Testis (tissue), 3 donors: ENCODE data around the gene ACOT13. TPM values are rescaled to one million over a fixed set of nuclear protein-coding genes. Genes with fewer than 3 reads are reported as not detected.
A peak's percentile ranks its signal among the peaks of the same experiment; 100 is the strongest.
"Not testable (repeated sequence)": the region's sequence is repeated elsewhere in the genome, so short reads cannot be mapped to it uniquely, and the experiment has no call there.

Experiments used
- DNase-seq: peaks from one replicate; pipeline ENCODE4 v3.0.0-alpha.2; 2019
- H3K27ac ChIP-seq, 2 donors: fragments of 200-600 bp; sonication (generic); one replicate each; pipeline ENCODE4 v1.5.1; 2019
- H3K27me3 ChIP-seq: fragments of 200-600 bp; sonication (generic); one replicate; pipeline ENCODE4 v1.5.1; 2019
- H3K36me3 ChIP-seq: fragments of 200-600 bp; sonication (generic); one replicate; pipeline ENCODE4 v1.5.1; 2017; ENCODE audit warnings: low read depth; ENCODE audit errors: missing control alignments
- H3K4me1 ChIP-seq: fragments of 200-600 bp; sonication (generic); one replicate; pipeline ENCODE4 v1.5.1; 2019
- H3K4me3 ChIP-seq, 2 donors: fragments of 200-600 bp; sonication (generic); one replicate each; pipeline ENCODE4 v1.5.1; 2017 to 2019
- H3K9me3 ChIP-seq: fragments of 200-600 bp; sonication (generic); one replicate; pipeline ENCODE4 v1.5.1; 2017
- CTCF ChIP-seq, 3 experiments: fragments of 450-650 bp in 2 of 3; fragments of 200-600 bp in 1 of 3; sonication (generic) in 1 of 3; IDR thresholded peaks; one replicate each; pipeline ENCODE4 v1.5.1; 2016 to 2019; ENCODE audit warnings: antibody characterized with exemption in 3 of 3, mild to moderate bottlenecking in 2 of 3, moderate library complexity in 1 of 3
- POLR2A ChIP-seq: fragments of 450-650 bp; IDR thresholded peaks from one replicate; pipeline ENCODE4 v1.6.1; 2017; ENCODE audit warnings: antibody characterized with exemption, mild to moderate bottlenecking, moderate library complexity
- WGBS, 2 donors: methylation state at CpG; one replicate each; pipeline ENCODE4 v1.1.5; 2018; 5-methylcytosine and 5-hydroxymethylcytosine counted together
- intact Hi-C: fragments of 100-400 bp; cut with DNase I; formaldehyde crosslinking; loops from one replicate; pipeline ENCODE4 v1.15.1; 2023; ENCODE audit warnings: low total_unique reads
- polyA plus RNA-seq: library from polyadenylated mRNA; stranded (reverse); fragments of 350-450 nt; fragmentation: Illumina TruSeq; extraction: RNeasy Lipid Tissue Mini Kit (QIAGEN cat#74804); gene quantifications from one replicate; pipeline ENCODE4 v1.2.3, GENCODE V29; 2014; ENCODE audit warnings: low read depth, low replicate concordance; ENCODE audit not compliant: insufficient read depth
- total RNA-seq, 2 donors: library from RNA; depleted of rRNA; stranded (reverse); fragments of >200 nt; gene quantifications; one replicate each; pipeline ENCODE4 v1.2.3, GENCODE V29; 2016

The ACOT13 gene
- total and polyA plus RNA-seq, 3 donors from 2014 or later, result 15.6 to 67.7 (median 19.1) TPM

GRCh38 chr6:24709014-24709711, 42.3 kb downstream of the ACOT13 start:
- Histone ChIP-seq H3K36me3 (no peaks in the 10 kb centered on the region), H3K4me1 (peaks cover 13% of the 10 kb centered on the region), H3K9me3 (no peaks in the 10 kb centered on the region), H3K27ac (no peak overlapping the region), H3K4me3 (no peak overlapping the region), H3K27me3 (no peaks in the 10 kb centered on the region)
- 66 to 74% methylated on average over 4 of the region's 4 CpGs for WGBS, 2 donors
- DNase-seq, result no peak
- TF ChIP-seq POLR2A (no peak), CTCF (IDR thresholded peaks at IDR 0.05) (no peak)
- intact Hi-C loops, result no loop called here

GRCh38 chr6:24710519-24711303, 43.8 kb downstream of the ACOT13 start:
- no peak overlapping the region for H3K4me3 ChIP-seq
- WGBS, 2 donors, result 79 to 85% methylated on average over 10 of the region's 10 CpGs
- H3K27ac ChIP-seq, result no peak overlapping the region
- H3K36me3 ChIP-seq, result no peaks in the 10 kb centered on the region
- TF ChIP-seq POLR2A, result no peak
- TF ChIP-seq CTCF (IDR thresholded peaks at IDR 0.05), result no peak
- H3K27me3 ChIP-seq, result no peaks in the 10 kb centered on the region
- intact Hi-C loops, result no loop called here
- H3K4me1 ChIP-seq, result peaks cover 13% of the 10 kb centered on the region
- no peak for DNase-seq
- H3K9me3 ChIP-seq, result no peaks in the 10 kb centered on the region

GRCh38 chr6:24716602-24717148, 49.8 kb downstream of the ACOT13 start:
- H3K4me1 ChIP-seq, intact Hi-C loops, H3K36me3 ChIP-seq, DNase-seq, H3K4me3 ChIP-seq, H3K9me3 ChIP-seq, H3K27me3 ChIP-seq: not testable (repeated sequence)
- peak overlapping the region in 1 of 2 donors; percentile 5 for H3K27ac ChIP-seq
- 54 to 64% methylated on average over 7 of the region's 7 CpGs for WGBS, 2 donors

GRCh38 chr6:24718449-24719124, 51.7 kb downstream of the ACOT13 start:
- no peaks in the 10 kb centered on the region for H3K36me3 ChIP-seq
- no peaks in the 10 kb centered on the region for H3K27me3 ChIP-seq
- intact Hi-C loops, result no loop called here
- H3K4me1 ChIP-seq, result peaks cover 4% of the 10 kb centered on the region
- no peak for TF ChIP-seq CTCF (IDR thresholded peaks at IDR 0.05)
- no peak for TF ChIP-seq POLR2A
- H3K9me3 ChIP-seq, result no peaks in the 10 kb centered on the region
- WGBS, 2 donors, result 5 to 7% methylated on average over 8 of the region's 8 CpGs
- H3K27ac ChIP-seq, result peak overlapping the region in 1 of 2 donors; percentile 99
- H3K4me3 ChIP-seq, result peak overlapping the region; percentile 95 to 99
- DNase-seq, result no peak
